Transverse colon (tissue), 4 donors: ENCODE results near the gene TNNI3K.

Experiments used
- CTCF ChIP-seq, 5 experiments: fragments of 200-600 bp in 3 of 5; fragments of 450-650 bp in 2 of 5; sonication (generic) in 3 of 5; IDR thresholded peaks; 1 replicate in 2 of 5; 2 replicates in 3 of 5; pipeline ENCODE4 v1.5.1; 2016 to 2017; ENCODE audit warnings: antibody characterized with exemption in 5 of 5, inconsistent platforms in 3 of 5, mild to moderate bottlenecking in 2 of 5, moderate library complexity in 1 of 5
- POLR2AphosphoS5 ChIP-seq, 3 donors: sonication (generic); formaldehyde crosslinking; IDR thresholded peaks; one replicate each; pipeline ENCODE4 v1.6.1; 2016; ENCODE audit warnings: antibody characterized with exemption in 3 of 3

DNA sequence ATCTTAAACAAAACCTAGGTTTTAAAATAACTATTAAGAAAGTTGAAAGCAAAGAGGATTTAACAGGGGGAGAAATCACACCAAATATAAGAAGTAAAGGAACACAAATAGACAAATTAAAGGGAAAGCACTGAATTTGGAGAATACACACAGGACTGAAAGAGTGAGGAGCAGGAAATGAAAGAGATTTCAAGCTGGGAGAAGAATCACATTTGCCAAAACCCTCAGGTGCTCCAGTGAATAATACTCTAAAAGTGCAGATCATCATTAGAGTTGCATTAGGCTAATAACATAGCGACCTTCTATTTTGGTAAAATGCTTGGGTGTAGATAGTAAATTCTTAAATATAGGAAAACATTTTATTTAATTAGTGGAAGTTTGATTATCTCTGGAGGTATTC, 127.5 kb downstream of the TNNI3K start:
- TF ChIP-seq CTCF (IDR thresholded peaks at IDR 0.05): no peak
- TF ChIP-seq POLR2AphosphoS5 (IDR thresholded peaks at IDR 0.05): no peak
